Measurements from ENCODE around the gene ZYG11A.

DNA sequence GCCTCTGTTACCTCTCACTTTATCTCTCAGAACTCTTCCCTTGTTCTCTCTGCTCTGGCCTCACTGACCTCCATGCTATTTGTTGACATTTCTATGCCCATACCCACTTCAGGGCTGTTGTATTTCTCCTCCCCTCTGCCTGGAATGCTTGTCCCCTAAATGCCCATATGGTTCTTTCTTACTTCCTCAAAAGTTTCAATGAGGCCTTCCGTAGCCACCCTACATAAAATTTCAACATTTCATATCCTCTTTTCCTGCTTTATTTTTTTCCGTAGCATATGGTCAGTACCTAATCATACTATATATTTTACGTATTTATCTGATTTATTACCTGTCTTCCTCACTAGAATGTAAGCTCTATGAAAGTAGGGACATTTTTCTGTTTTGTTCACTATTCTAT, 47.1 kb upstream of the ZYG11A start:
- no peak for TF ChIP-seq CTCF (conservative IDR thresholded peaks at IDR 0.05 in 1 of 2, IDR thresholded peaks at IDR 0.05 in 1 of 2; ENCODE audit: extremely low read depth in 1 of 2, insufficient read depth in 1 of 2, low read depth in 1 of 2, low read length in 2 of 2)
- TF ChIP-seq EZH2 (IDR thresholded peaks at IDR 0.05; ENCODE audit: borderline replicate concordance, low read length): no peak
